Upper lobe of left lung (tissue), 4 donors: ENCODE results near the gene HIRA.

ENCODE experiments used
- POLR2A ChIP-seq, 4 donors: fragments of 450-650 bp; IDR thresholded peaks; one replicate each; pipeline ENCODE4 v1.5.1; 2016 to 2017; ENCODE audit warnings: antibody characterized with exemption in 4 of 4, mild to moderate bottlenecking in 2 of 4
- TF ChIP-seq, protein P1 (sequence below), 6 experiments: fragments of 450-650 bp in 4 of 6; fragments of 200-600 bp in 2 of 6; sonication (generic) in 2 of 6; IDR thresholded peaks; one replicate each; pipeline ENCODE4 v1.5.1; 2016 to 2019; ENCODE audit warnings: antibody characterized with exemption in 6 of 6

DNA sequence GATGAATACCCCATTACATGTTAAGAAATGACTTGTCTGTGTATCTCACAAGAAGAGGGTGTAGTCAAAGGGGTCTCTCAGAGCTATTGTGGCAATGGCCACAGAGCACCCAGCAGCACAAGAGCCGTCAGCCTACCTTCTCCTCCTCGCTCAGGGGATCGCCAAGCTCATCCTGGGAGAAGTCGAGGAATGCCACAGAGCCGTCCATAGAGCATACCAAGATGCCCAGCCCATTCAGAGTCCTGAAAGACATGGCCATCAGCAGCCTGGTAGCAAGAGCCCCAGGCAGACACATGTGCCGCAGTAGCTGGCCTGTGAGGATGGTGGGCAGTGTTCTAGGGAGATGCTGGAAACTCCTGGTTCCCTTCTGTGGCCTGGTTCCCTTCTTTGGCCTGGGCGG, 44.0 kb downstream of the HIRA start:
- no peak for TF ChIP-seq POLR2A (IDR thresholded peaks at IDR 0.05)
- TF ChIP-seq, protein P1, sequence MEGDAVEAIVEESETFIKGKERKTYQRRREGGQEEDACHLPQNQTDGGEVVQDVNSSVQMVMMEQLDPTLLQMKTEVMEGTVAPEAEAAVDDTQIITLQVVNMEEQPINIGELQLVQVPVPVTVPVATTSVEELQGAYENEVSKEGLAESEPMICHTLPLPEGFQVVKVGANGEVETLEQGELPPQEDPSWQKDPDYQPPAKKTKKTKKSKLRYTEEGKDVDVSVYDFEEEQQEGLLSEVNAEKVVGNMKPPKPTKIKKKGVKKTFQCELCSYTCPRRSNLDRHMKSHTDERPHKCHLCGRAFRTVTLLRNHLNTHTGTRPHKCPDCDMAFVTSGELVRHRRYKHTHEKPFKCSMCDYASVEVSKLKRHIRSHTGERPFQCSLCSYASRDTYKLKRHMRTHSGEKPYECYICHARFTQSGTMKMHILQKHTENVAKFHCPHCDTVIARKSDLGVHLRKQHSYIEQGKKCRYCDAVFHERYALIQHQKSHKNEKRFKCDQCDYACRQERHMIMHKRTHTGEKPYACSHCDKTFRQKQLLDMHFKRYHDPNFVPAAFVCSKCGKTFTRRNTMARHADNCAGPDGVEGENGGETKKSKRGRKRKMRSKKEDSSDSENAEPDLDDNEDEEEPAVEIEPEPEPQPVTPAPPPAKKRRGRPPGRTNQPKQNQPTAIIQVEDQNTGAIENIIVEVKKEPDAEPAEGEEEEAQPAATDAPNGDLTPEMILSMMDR (IDR thresholded peaks at IDR 0.05): no peak
